NCI-H748 treated with DMSO at 0.1 percent for 48 hours (cell line): ENCODE measurements around the gene LDLRAD1.
"Not testable (repeated sequence)": the region's sequence is repeated elsewhere in the genome, so short reads cannot be mapped to it uniquely, and the experiment has no call there.

Source experiments
- DNase-seq: peaks from one replicate; lab custom pipeline; 2025; lab: John Stamatoyannopoulos, UW

Gene LDLRAD1

GRCh38 chr1:54016343-54017282 is 1.4 kb downstream of the LDLRAD1 start:
- DNase-seq: peak; percentile 51

- no peak for DNase-seq
Observed at GRCh38 chr1:54014009-54014629, 3.9 kb downstream of the LDLRAD1 start.

- no peak for DNase-seq
Observed at GRCh38 chr1:54013393-54014008, 4.5 kb downstream of the LDLRAD1 start.

GRCh38 chr1:54012863-54013262 is 5.1 kb downstream of the LDLRAD1 start:
- DNase-seq: no peak

- DNase-seq: no peak
Observed at GRCh38 chr1:54012008-54012325, 6.0 kb downstream of the LDLRAD1 start.

- DNase-seq: no peak
Observed at GRCh38 chr1:54011316-54012007, 6.5 kb downstream of the LDLRAD1 start.

GRCh38 chr1:54010415-54011117 is 7.4 kb downstream of the LDLRAD1 start:
- DNase-seq: no peak

GRCh38 chr1:54009406-54009805 is 8.6 kb downstream of the LDLRAD1 start:
- no peak for DNase-seq

GRCh38 chr1:54008876-54009275 is 9.1 kb downstream of the LDLRAD1 start:
- no peak for DNase-seq

GRCh38 chr1:54007613-54008012 is 10.4 kb downstream of the LDLRAD1 start:
- DNase-seq: no peak

GRCh38 chr1:54006508-54006907 is 11.5 kb downstream of the LDLRAD1 start:
- no peak for DNase-seq

- DNase-seq: no peak
Observed at GRCh38 chr1:54004481-54005049, 13.4 kb downstream of the LDLRAD1 start.

GRCh38 chr1:54003750-54004480 is 14.1 kb downstream of the LDLRAD1 start:
- DNase-seq: not testable (repeated sequence)

GRCh38 chr1:54003249-54003646 is 14.7 kb downstream of the LDLRAD1 start:
- DNase-seq: no peak

GRCh38 chr1:54002544-54003248 is 15.3 kb downstream of the LDLRAD1 start:
- DNase-seq: no peak

- no peak for DNase-seq
Observed at GRCh38 chr1:54001591-54001990, 16.4 kb downstream of the LDLRAD1 start.

GRCh38 chr1:53999920-54000319 is 18.1 kb downstream of the LDLRAD1 start:
- no peak for DNase-seq

GRCh38 chr1:53998223-53998622 is 19.8 kb downstream of the LDLRAD1 start:
- DNase-seq: no peak

- no peak for DNase-seq
Observed at GRCh38 chr1:53995683-53996082, 22.3 kb downstream of the LDLRAD1 start.

- DNase-seq: not testable (repeated sequence)
Observed at GRCh38 chr1:53994516-53994915, 23.5 kb downstream of the LDLRAD1 start.
